Measurements from ENCODE around the gene KRT82. TPM values are rescaled to one million over a fixed set of nuclear protein-coding genes. Genes with fewer than 3 reads are reported as not detected.

The KRT82 gene
- polyA plus RNA-seq, 1 experiment, result not detected

DNA sequence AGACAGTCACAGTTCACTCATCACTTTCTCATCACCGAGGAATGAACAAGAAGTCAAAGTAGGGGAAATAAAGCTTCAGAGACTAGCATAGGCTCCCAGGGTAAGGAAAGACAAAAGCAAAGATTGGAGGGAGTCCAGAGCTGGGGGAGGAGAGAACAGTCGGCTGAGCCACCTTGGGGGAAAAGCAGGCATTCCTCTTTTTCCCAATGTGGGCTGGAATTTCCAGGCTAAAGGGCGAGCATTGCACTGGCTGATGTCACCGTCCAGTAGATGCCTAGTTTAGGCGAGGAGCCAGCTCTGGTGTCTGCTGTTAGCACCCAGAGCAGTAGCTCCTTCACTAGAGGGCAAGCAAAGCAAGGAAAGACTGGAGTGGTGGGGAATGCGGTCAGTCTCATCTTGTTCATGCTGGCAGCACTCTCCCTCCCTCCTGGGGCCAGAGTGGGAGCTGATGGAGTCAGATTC lies 36.5 kb upstream of the KRT82 start:
- no peak overlapping the region for H3K4me3 ChIP-seq (ENCODE audit: low read depth, low read length)
- CTCF ChIA-PET, result no interaction called here
- DNase-seq (ENCODE audit: low read depth, low spot score), result peak; percentile 20
- H3K9me3 ChIP-seq (ENCODE audit: control insufficient read depth, insufficient read depth, low read length), result no peaks in the 10 kb centered on the region
- no peak overlapping the region for H3K27ac ChIP-seq (ENCODE audit: low read depth, low read length)
- TF ChIP-seq, protein P1, sequence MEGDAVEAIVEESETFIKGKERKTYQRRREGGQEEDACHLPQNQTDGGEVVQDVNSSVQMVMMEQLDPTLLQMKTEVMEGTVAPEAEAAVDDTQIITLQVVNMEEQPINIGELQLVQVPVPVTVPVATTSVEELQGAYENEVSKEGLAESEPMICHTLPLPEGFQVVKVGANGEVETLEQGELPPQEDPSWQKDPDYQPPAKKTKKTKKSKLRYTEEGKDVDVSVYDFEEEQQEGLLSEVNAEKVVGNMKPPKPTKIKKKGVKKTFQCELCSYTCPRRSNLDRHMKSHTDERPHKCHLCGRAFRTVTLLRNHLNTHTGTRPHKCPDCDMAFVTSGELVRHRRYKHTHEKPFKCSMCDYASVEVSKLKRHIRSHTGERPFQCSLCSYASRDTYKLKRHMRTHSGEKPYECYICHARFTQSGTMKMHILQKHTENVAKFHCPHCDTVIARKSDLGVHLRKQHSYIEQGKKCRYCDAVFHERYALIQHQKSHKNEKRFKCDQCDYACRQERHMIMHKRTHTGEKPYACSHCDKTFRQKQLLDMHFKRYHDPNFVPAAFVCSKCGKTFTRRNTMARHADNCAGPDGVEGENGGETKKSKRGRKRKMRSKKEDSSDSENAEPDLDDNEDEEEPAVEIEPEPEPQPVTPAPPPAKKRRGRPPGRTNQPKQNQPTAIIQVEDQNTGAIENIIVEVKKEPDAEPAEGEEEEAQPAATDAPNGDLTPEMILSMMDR (IDR thresholded peaks at IDR 0.05; ENCODE audit: low read depth, low read length), result 0 out of 2 replicates have a peak, but pooled peaks have one; percentile 9
- POLR2A ChIA-PET, result no interaction called here
- H3K27me3 ChIP-seq (ENCODE audit: control insufficient read depth, insufficient read depth, low read length), result no peaks in the 10 kb centered on the region

DNA sequence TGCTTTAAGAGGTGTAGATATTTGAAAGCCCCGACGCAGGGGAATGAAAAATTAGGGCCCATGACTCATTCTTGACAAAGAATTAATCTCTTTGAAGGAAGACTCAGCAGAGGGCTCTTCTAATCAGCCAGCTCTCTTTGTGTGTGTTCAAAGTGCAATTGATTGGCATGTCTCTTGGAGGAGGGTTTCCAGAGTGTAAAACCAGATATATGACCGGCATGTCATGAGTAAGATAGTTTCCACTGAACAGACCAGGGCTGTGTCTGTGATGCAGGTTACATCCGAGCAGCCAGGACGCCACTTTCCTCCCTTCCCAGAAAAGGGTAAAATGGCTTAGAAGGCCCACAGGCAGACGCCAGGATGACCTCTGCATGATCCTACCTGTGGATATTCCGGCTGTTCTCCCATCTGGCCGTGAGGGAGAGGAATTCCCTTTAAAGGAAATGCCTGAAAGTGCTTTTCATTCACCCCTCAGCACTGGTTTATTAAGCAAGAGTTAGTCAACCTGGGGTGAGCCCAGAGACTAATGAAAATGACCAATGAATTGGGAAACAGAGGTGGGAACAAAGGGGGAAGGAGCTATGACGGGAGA lies 35.3 kb upstream of the KRT82 start:
- Histone ChIP-seq H3K9me3 (ENCODE audit: control insufficient read depth, insufficient read depth, low read length) (no peaks in the 10 kb centered on the region), H3K27me3 (ENCODE audit: control insufficient read depth, insufficient read depth, low read length) (no peaks in the 10 kb centered on the region), H3K27ac (ENCODE audit: low read depth, low read length) (no peak overlapping the region), H3K4me3 (ENCODE audit: low read depth, low read length) (no peak overlapping the region)
- TF ChIP-seq, protein P1 (IDR thresholded peaks at IDR 0.05; ENCODE audit: low read depth, low read length), result no peak
- no peak for DNase-seq (ENCODE audit: low read depth, low spot score)
- CTCF ChIA-PET, result no interaction called here
- POLR2A ChIA-PET, result interaction anchor here (0.6 kb wide), 1 partner anchor 536 kb away, joined by 3 read pairs; no protein-coding TSS in a partner anchor

DNA sequence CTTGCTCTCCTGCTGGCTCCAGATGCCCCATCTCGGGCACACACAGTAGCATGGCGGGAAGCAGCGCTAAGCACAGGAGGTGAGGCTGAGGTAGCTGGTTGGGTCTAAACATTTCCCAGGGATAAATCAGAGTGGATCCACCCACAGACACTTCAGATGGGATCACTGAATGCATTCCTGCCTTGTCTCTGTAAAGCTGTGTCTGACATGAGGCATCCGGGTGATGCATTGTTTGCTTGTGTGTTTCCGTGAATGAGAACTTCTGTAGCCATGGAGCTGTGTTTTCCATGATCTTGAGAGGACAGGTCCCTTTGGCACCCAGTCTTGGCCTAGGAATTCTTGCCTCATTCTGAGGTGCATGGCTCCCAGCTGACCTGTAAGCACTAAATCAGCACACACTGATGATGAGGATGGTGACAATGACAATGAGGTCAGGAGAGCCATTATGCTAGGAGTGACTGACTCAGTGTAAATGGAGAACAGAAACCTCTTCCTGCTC lies 34.7 kb upstream of the KRT82 start:
- no peaks in the 10 kb centered on the region for H3K9me3 ChIP-seq (ENCODE audit: control insufficient read depth, insufficient read depth, low read length)
- no peak overlapping the region for H3K4me3 ChIP-seq (ENCODE audit: low read depth, low read length)
- TF ChIP-seq, protein P1 (IDR thresholded peaks at IDR 0.05; ENCODE audit: low read depth, low read length), result no peak
- ChIA-PET POLR2A (interaction anchor here (0.6 kb wide), 1 partner anchor 537 kb away, joined by 3 read pairs; no protein-coding TSS in a partner anchor), CTCF (no interaction called here)
- H3K27ac ChIP-seq (ENCODE audit: low read depth, low read length), result no peak overlapping the region
- no peaks in the 10 kb centered on the region for H3K27me3 ChIP-seq (ENCODE audit: control insufficient read depth, insufficient read depth, low read length)
- DNase-seq (ENCODE audit: low read depth, low spot score), result peak; percentile 6

DNA sequence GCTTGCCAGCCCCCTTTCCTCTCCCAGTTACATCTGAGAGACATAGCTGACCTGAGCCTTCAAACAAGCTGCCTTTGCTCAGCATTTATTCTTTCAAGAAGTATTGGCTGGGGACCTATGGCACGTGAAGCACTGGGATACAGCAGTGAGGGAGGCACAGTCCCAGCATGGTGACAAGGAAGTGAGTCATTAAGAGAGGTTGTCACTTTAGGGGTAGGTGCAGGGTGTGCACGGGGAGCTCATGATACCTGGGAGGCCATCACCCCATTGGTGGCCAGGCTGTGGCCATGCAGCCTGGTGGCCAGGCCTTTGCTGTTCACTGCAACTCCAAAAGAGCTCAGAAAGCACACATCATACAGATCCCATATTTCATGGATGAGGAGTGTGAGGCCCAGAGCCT lies 33.7 kb upstream of the KRT82 start:
- Histone ChIP-seq H3K4me3 (ENCODE audit: low read depth, low read length) (no peak overlapping the region), H3K27me3 (ENCODE audit: control insufficient read depth, insufficient read depth, low read length) (no peaks in the 10 kb centered on the region), H3K27ac (ENCODE audit: low read depth, low read length) (no peak overlapping the region), H3K9me3 (ENCODE audit: control insufficient read depth, insufficient read depth, low read length) (no peaks in the 10 kb centered on the region)
- TF ChIP-seq, protein P1 (IDR thresholded peaks at IDR 0.05; ENCODE audit: low read depth, low read length), result no peak
- ChIA-PET CTCF (no interaction called here), POLR2A (no interaction called here)
- no peak for DNase-seq (ENCODE audit: low read depth, low spot score)

DNA sequence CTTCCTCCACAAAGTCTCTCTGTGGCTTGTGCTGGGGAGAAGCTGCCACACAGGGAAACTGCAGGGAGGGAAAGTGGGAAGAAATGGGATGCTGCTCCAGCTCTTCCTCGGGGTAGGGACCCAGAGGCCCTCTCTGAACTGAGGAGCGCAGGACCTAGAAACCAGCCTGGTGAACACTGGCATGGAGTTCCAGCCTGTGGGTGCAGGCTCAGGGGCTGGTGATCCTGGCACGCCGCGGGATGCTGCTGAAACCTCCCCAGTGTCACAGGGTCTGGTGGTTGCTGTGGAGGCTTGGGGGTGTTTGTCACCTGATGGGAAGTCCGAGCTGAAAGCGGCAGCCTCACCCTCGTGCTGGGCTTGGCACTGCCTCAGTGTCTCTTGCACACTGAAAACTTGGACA lies 33.3 kb upstream of the KRT82 start:
- ChIA-PET POLR2A (no interaction called here), CTCF (no interaction called here)
- Histone ChIP-seq H3K4me3 (ENCODE audit: low read depth, low read length) (no peak overlapping the region), H3K27ac (ENCODE audit: low read depth, low read length) (no peak overlapping the region), H3K9me3 (ENCODE audit: control insufficient read depth, insufficient read depth, low read length) (no peaks in the 10 kb centered on the region), H3K27me3 (ENCODE audit: control insufficient read depth, insufficient read depth, low read length) (no peaks in the 10 kb centered on the region)
- TF ChIP-seq, protein P1 (IDR thresholded peaks at IDR 0.05; ENCODE audit: low read depth, low read length), result no peak
- DNase-seq (ENCODE audit: low read depth, low spot score), result no peak

Data from AG04450 (cell line).